GM12873 (cell line): ENCODE measurements around the gene MACROD2.

Source experiments
- CTCF ChIP-seq: IDR thresholded peaks from 2 replicates; pipeline ENCODE4 v1.5.1; 2012; ENCODE audit warnings: low read depth, mild to moderate bottlenecking, moderate library complexity, low read length, control low read depth; ENCODE audit not compliant: insufficient read depth; ENCODE audit errors: missing control alignments

MACROD2 gene

GRCh38 chr20:15851576-15852215 is 1856.4 kb downstream of the MACROD2 start:
- TF ChIP-seq CTCF = no peak

DNA sequence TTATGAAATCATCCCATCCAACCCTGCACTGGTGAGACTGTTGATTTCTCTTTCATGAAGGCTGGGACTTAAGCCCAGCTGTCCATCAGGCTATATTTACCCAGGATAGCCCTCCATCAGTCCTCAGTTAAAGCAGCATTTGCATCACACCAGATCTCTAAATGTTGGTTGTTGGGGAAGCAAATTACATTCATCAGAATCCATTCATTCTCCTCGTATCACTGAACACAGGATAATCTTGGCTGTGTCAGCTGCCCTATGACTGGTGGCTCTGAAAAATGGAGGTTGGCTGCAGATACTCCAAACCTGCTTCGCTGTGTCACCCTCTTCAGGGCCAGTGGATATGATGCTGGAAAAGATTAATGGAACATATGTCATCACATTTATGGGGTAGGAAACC is 1859.6 kb downstream of the MACROD2 start:
- TF ChIP-seq CTCF = no peak

DNA sequence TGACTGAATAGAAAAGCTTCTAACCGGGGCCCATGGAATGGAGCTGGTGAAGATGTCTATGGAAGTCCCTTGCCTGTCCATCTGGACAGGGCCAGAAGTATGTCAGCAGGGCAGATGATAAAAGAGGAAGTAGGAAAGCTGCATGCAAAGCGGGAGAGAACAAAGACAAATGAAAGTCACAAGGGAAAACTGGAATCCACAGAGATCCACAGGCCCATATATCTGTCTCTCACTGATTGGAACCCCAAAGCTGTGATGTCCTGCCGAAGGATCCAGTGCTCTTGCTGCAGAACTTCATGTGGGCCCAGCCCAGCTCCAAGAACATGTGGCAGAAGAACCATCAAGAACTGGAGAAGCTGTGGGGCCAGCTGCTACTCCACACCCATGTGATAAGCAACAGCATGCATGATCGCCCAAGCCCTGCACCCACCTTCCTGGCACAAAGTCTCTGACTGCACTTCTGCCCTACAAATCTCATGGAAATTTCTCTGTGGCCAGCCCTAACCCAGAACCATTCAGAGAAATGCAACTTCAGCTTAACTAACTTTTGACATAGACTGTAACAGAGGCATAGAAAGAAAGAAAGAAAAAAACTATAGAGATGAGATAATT is 1862.0 kb downstream of the MACROD2 start:
- no peak for TF ChIP-seq CTCF

DNA sequence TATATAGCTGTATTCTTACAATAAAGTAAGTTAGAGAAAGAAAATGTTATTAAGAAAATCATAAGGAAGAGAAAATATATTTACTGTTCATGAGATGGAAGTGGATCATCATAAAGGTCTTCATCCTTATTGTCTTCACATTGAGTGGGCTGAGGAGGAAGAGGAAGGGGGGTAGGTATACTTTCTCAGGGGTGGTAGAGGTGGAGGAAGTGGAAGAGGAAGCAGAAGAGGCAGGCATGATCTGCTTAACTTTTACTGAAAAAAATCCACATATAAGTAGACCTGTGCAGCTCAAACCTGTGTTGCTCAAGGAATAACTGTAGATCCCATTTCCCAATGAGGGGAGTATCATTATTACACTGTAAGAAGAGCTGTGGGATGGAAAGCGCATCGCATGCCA is 1863.7 kb downstream of the MACROD2 start:
- no peak for TF ChIP-seq CTCF

GRCh38 chr20:15860850-15861249 is 1865.5 kb downstream of the MACROD2 start:
- no peak for TF ChIP-seq CTCF

DNA sequence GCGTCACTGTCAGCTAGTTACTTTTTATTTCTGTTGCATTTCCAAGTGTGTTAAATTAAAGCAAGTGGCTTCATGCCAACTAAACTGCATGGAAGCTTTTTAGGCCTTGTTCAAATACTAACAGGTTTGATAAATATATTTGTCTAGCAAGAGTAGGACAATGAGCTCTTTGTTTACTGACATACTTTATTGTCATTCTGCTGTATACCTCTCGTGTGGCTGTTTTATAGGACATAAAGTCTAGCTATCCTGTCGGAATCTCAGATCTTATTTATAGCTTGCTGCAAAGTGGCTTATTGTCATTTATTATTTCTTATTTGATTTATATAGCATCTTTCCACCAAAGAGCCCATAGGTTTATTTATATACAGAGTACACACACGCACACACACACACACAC is 1866.9 kb downstream of the MACROD2 start:
- TF ChIP-seq CTCF = no peak

DNA sequence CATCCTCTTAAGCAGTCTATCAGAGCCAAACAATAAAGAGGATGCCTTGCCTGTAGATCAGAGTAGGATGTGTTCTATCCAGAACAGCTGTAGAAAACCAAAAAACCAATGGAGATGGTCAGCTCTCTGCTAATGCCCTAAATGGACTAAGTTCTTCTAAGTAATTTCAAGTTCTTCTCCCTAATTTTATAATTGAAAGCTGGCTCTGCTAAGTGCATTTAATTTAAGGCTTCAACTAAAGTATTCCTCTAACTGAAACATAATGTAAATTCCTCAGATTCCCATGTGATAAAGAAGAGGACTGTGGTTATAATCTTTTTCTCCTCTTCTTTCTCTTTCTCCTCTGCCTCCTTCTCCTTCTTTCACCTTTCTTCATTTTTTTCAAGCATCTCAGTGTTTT is 1868.4 kb downstream of the MACROD2 start:
- TF ChIP-seq CTCF = no peak
